Measurements from ENCODE around the gene SNW1.
A peak's percentile ranks its signal among the peaks of the same experiment; 100 is the strongest.

SNW1 gene

DNA sequence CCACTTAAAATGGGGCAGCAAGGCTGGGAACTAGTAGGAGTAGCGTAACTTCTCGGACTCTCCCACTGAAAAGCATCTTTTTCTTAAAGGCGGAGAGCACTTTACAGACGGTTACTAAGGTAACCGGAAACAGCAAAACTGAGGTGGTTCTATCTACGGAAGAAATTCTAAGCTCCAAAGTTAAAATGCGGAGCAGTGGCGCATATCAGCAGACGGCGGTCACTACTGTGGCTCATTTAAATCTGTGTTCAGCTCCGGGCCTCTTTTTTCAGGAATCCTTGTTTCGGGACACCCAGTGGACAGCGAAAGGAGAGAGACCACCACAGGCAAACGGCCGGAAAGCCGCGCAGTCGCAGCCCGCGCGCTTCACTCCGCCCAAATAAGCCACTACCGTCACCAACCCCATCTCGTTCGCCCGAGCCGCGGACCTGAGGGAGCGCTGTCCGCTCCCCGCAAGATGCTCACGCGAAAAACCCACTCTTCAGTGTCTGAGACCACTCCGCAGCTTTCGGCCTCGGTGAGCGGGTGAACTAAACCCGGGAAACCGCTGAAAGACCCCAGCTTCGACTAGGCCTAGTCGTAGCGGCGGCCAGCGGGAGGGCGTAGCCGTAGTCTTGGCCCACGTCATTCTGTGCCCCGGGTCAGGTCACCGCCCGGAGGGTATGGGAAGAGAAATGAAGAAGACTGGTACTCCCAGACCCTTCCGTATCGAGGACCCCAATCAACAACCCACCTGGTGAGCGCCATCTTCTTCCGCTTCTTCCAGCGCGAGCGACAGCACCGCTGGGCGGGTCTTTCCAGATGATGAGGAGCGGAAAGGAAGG is at the start of gene SNW1:
Gene SNW1, minus strand, starts transcription at position 776 of the 824 bp plus-strand sequence. Its CDS starts 29 bp downstream, at position 747.
- H3K4me3 ChIP-seq (ENCODE audit: control insufficient read depth, low read depth, low read length), result peak within 1 kb of the TSS; percentile 71
- DNase-seq (ENCODE audit: low read depth), result no peak
- TF ChIP-seq, protein P1, sequence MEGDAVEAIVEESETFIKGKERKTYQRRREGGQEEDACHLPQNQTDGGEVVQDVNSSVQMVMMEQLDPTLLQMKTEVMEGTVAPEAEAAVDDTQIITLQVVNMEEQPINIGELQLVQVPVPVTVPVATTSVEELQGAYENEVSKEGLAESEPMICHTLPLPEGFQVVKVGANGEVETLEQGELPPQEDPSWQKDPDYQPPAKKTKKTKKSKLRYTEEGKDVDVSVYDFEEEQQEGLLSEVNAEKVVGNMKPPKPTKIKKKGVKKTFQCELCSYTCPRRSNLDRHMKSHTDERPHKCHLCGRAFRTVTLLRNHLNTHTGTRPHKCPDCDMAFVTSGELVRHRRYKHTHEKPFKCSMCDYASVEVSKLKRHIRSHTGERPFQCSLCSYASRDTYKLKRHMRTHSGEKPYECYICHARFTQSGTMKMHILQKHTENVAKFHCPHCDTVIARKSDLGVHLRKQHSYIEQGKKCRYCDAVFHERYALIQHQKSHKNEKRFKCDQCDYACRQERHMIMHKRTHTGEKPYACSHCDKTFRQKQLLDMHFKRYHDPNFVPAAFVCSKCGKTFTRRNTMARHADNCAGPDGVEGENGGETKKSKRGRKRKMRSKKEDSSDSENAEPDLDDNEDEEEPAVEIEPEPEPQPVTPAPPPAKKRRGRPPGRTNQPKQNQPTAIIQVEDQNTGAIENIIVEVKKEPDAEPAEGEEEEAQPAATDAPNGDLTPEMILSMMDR (IDR thresholded peaks at IDR 0.05; ENCODE audit: control insufficient read depth, insufficient read depth, low read depth, low read length, missing control alignments), result peak; percentile 3

DNA sequence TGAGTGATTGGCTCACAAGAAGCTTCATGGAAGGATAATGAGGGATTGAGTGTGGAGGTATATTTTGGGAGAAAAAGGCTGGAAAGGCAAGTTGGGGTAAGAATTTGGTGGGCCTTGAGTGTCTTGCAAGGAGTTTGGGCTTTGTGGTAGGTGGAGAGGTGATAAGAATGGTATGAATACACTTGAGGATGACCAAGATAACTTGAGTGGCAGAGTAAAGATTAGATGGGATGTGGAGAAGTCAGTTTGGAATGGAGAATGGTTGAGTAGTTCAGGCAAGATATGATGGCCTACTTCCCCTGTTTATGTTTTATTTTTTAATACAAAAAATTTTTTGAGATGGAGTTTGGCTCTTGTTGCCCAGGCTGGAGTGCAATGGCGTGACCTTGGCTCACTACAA is 48.1 kb upstream of the SNW1 start:
- no peak for DNase-seq (ENCODE audit: low read depth)
- TF ChIP-seq, protein P1 (IDR thresholded peaks at IDR 0.05; ENCODE audit: control insufficient read depth, insufficient read depth, low read depth, low read length, missing control alignments), result no peak
- H3K4me3 ChIP-seq (ENCODE audit: control insufficient read depth, low read depth, low read length), result no peak overlapping the region

- H3K4me3 ChIP-seq (ENCODE audit: control insufficient read depth, low read depth, low read length), result no peak overlapping the region
- TF ChIP-seq, protein P1 (IDR thresholded peaks at IDR 0.05; ENCODE audit: control insufficient read depth, insufficient read depth, low read depth, low read length, missing control alignments), result no peak
- no peak for DNase-seq (ENCODE audit: low read depth)
Observed at GRCh38 chr14:77808250-77808649, 47.3 kb upstream of the SNW1 start.

- no peak for DNase-seq (ENCODE audit: low read depth)
- H3K4me3 ChIP-seq (ENCODE audit: control insufficient read depth, low read depth, low read length), result no peak overlapping the region
- TF ChIP-seq, protein P1 (IDR thresholded peaks at IDR 0.05; ENCODE audit: control insufficient read depth, insufficient read depth, low read depth, low read length, missing control alignments), result no peak
Observed at GRCh38 chr14:77805706-77806105, 44.8 kb upstream of the SNW1 start.

- TF ChIP-seq, protein P1 (IDR thresholded peaks at IDR 0.05; ENCODE audit: control insufficient read depth, insufficient read depth, low read depth, low read length, missing control alignments), result peak; percentile 31
- DNase-seq (ENCODE audit: low read depth), result no peak
Observed at GRCh38 chr14:77804592-77804991, 43.6 kb upstream of the SNW1 start.

GRCh38 chr14:77800814-77801213 is 39.9 kb upstream of the SNW1 start:
- H3K4me3 ChIP-seq (ENCODE audit: control insufficient read depth, low read depth, low read length), result peak overlapping the region; percentile 69
- no peak for DNase-seq (ENCODE audit: low read depth)
- TF ChIP-seq, protein P1 (IDR thresholded peaks at IDR 0.05; ENCODE audit: control insufficient read depth, insufficient read depth, low read depth, low read length, missing control alignments), result no peak

More at GRCh38 chr14:77804592-77804991, 43.6 kb upstream of the SNW1 start:
- H3K4me3 ChIP-seq (ENCODE audit: control insufficient read depth, low read depth, low read length), result no peak overlapping the region

Data from AG09309 (cell line).